Heart right ventricle (tissue), 16 donors: ENCODE results near the gene ADCY5. TPM values are rescaled to one million over a fixed set of nuclear protein-coding genes. Genes with fewer than 3 reads are reported as not detected.

Experiments
- ATAC-seq, 8 donors: fragments of 200-7000 bp; cut with Tn5 transposase; one replicate each; pipeline ENCODE4 v1.9.1; 2020; ENCODE audit warnings: mild to moderate bottlenecking in 8 of 8, moderate library complexity in 8 of 8, moderate number of reproducible peaks in 1 of 8
- DNase-seq, 2 donors: peaks; one replicate each; pipeline ENCODE4 v3.0.0-alpha.2; 2020
- H3K27ac ChIP-seq, 10 donors: fragments of 200-600 bp; sonication (generic) in 2 of 10; one replicate each; pipeline versions ENCODE4 v1.5.0 to v1.8.0; 2020 to 2022; ENCODE audit warnings: mild to moderate bottlenecking in 3 of 10
- H3K27me3 ChIP-seq, 7 donors: fragments of 200-600 bp; one replicate each; pipeline ENCODE4 v1.8.0; 2021 to 2022; ENCODE audit warnings: mild to moderate bottlenecking in 2 of 7
- H3K36me3 ChIP-seq, 9 donors: fragments of 200-600 bp; sonication (generic) in 1 of 9; one replicate each; pipeline versions ENCODE4 v1.5.0 to v1.8.0; 2020 to 2022; ENCODE audit warnings: mild to moderate bottlenecking in 2 of 9
- H3K4me1 ChIP-seq, 9 donors: fragments of 200-600 bp; sonication (generic) in 1 of 9; one replicate each; pipeline versions ENCODE4 v1.5.0 to v1.8.0; 2020 to 2022; ENCODE audit warnings: mild to moderate bottlenecking in 4 of 9
- H3K4me3 ChIP-seq, 10 donors: fragments of 200-600 bp; sonication (generic) in 2 of 10; one replicate each; pipeline versions ENCODE4 v1.5.0 to v1.8.0; 2020 to 2022; ENCODE audit warnings: mild to moderate bottlenecking in 7 of 10, moderate library complexity in 2 of 10
- H3K9me3 ChIP-seq, 11 donors: fragments of 200-600 bp in 10 of 11; sonication (generic) in 2 of 11; one replicate each; pipeline versions ENCODE4 v1.5.0 to v1.8.0; 2013 to 2022; ENCODE audit warnings: mild to moderate bottlenecking in 2 of 11, control low read depth in 1 of 11, moderate library complexity in 1 of 11
- WGBS, 2 donors: extraction: QIAGEN DNeasy Blood & Tissue Kit; methylation state at CpG; one replicate each; pipeline ENCODE4 v1.1.7; 2013; ENCODE audit warnings: inconsistent platforms in 1 of 2; 5-methylcytosine and 5-hydroxymethylcytosine counted together
- intact Hi-C, 10 donors: fragments of 100-400 bp; cut with DNase I; formaldehyde crosslinking; loops; one replicate each; pipeline versions ENCODE4 v1.11.1 to v1.14.2; 2022
- polyA plus RNA-seq, 2 donors: library from polyadenylated mRNA; stranded (reverse); fragments of 200-250 nt; gene quantifications; one replicate each; pipeline ENCODE4 v1.2.3, GENCODE V29; 2013
- total RNA-seq, 10 donors: library from RNA; stranded (reverse); fragmentation: NEBNext Ultra II Directional in 3 of 10; extraction: Animal tissue kit (Norgen Biotek cat#: 25700) in 3 of 10; gene quantifications; one replicate each; pipeline versions ENCODE4 v1.2.1 to v1.2.4, GENCODE V29; 2021 to 2023
- TF ChIP-seq, protein P1 (sequence below), 9 donors: fragments of 200-600 bp; sonication (generic) in 2 of 9; IDR thresholded peaks; one replicate each; pipeline versions ENCODE4 v1.5.0 to v1.8.0; 2021 to 2022; ENCODE audit warnings: antibody characterized with exemption in 9 of 9, mild to moderate bottlenecking in 5 of 9, moderate library complexity in 1 of 9
- donor health status: Arrhythmogenic right ventricular cardiomyopathy.
- donor health status: ischemic (EF 13 %, LVEDD 7.1; RV severe dilation, severe dysfunction).
- donor health status: healthy with polysubstance abuse.
- donor health status: DM: no; HTN: yes; CAD: no.
- donor health status: DM: no; HTN: no; CAD: no.
- donor health status: ischemic (EF 25% LVEDD 6.9; RV normal size, moderate dysfunction).
- donor health status: ischemic (EF 25% LVEDD 5.7; RV mildly dilated, moderate dysfunction).
- donor health status: healthy.
- donor health status: DM: yes; HTN: yes; CAD: no.
- donor health status: Ischemic cardiomyopathy.
- donor health status: ischemic (EF 35%, LVEDD 5.7; RV mildly dilated, moderate dysfunction).
- donor health status: nonischemic (EF 11% LVEDD 7.7; RV severe dilation, severe dysfunction).
- donor health status: DM: yes; HTN: yes; CAD: no.
- donor health status: PGD.
- donor health status: ischemic (EF 29% LVEDD 5.4; RV normal size, mild dysfunction).
- donor health status: nonischemic (EF 23%, LVEDD 6.1; RV moderate dilation, normal function).

The ADCY5 gene
- total and polyA plus RNA-seq, 12 donors, result 37.2 to 245 (median 198) TPM

DNA sequence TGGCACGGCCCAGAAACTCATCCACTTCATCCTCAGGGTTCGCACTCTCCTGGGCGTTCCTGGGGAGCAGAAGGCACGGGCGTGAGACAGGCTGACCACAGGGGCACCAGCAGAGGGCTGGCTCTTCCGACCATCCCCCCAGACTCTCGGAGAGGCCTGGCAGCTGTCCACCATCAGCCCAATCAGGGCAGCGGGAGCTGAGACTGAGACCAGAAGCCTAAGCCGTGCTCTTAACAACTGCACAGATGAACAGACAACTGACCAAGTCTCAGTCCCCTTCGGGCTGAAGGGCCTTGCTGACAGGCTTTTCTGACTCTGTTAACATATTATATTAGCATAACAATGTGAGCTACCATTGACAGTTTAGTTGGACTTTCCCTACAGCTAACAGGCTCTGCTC is 129.1 kb downstream of the ADCY5 start:
- Histone ChIP-seq H3K9me3 (no peaks in the 10 kb centered on the region), H3K36me3 (peaks cover 0 to 87% (median 3%) of the 10 kb centered on the region in 9 donors), H3K27ac (peak overlapping the region in 7 of 10 donors; percentile 18 to 67 (median 39)), H3K4me1 (peaks cover 0 to 52% (median 9%) of the 10 kb centered on the region in 9 donors), H3K4me3 (no peak overlapping the region), H3K27me3 (peaks cover 0 to 2% (median 0%) of the 10 kb centered on the region in 7 donors)
- DNase-seq (no peak), ATAC-seq (peak in 5 of 8 donors; percentile 16 to 36 (median 23))
- TF ChIP-seq, protein P1, sequence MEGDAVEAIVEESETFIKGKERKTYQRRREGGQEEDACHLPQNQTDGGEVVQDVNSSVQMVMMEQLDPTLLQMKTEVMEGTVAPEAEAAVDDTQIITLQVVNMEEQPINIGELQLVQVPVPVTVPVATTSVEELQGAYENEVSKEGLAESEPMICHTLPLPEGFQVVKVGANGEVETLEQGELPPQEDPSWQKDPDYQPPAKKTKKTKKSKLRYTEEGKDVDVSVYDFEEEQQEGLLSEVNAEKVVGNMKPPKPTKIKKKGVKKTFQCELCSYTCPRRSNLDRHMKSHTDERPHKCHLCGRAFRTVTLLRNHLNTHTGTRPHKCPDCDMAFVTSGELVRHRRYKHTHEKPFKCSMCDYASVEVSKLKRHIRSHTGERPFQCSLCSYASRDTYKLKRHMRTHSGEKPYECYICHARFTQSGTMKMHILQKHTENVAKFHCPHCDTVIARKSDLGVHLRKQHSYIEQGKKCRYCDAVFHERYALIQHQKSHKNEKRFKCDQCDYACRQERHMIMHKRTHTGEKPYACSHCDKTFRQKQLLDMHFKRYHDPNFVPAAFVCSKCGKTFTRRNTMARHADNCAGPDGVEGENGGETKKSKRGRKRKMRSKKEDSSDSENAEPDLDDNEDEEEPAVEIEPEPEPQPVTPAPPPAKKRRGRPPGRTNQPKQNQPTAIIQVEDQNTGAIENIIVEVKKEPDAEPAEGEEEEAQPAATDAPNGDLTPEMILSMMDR (IDR thresholded peaks at IDR 0.05), result no peak
- 27 to 39% methylated on average over 10 of the region's 10 CpGs for WGBS, 2 donors
- intact Hi-C loops, result no loop called here

DNA sequence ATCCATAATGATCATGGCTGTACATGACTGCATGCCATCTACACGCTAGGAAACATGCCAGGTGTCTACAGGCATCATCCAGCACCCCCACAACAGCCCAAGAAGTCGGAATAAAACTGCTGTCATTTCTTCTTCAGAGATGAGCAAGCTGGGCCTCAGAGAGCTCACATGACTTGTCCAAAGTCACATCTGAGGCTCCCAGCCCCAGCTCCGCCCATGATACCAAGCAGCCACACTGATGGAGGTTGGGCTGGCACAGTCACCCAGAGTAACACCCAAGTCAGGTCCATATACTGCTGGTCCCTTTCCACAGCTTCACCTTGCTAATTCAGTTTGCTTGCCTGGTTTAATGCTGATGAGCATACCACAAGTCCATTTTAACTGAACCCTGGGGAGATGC is 130.5 kb downstream of the ADCY5 start:
- intact Hi-C loops, result no loop called here
- Histone ChIP-seq H3K27ac (peak overlapping the region in 1 of 10 donors; percentile 26), H3K4me3 (no peak overlapping the region), H3K4me1 (peaks cover 4 to 61% (median 12%) of the 10 kb centered on the region in 9 donors), H3K9me3 (no peaks in the 10 kb centered on the region), H3K36me3 (peaks cover 0 to 88% (median 3%) of the 10 kb centered on the region in 9 donors), H3K27me3 (peaks cover 0 to 12% (median 0%) of the 10 kb centered on the region in 7 donors)
- WGBS, 2 donors, result 68 to 84% methylated on average over 3 of the region's 3 CpGs
- no peak for DNase-seq
- TF ChIP-seq, protein P1 (IDR thresholded peaks at IDR 0.05), result no peak
- ATAC-seq, result no peak

DNA sequence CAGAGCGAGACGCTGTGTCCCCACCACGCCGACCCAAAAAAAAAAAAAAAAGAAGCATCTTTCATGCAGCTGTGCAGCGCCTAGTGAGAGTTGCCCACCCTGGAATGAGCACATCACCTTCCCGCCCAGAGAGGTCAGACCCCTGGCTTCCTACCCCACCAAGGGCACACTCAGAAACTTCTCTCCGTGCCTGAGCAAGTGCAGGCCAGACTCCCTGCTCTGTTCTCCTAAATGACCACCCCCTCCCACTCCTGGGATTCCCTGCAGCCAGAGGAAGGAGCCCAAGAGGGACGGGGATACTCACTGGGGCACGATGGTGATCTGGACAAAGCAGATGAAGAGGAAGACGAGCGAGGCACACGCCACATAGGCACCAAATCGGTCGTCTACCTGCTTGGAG is 131.2 kb downstream of the ADCY5 start:
- ATAC-seq, result no peak
- WGBS, 2 donors, result 89 to 91% methylated on average over 14 of the region's 14 CpGs
- DNase-seq, result no peak
- TF ChIP-seq, protein P1 (IDR thresholded peaks at IDR 0.05), result no peak
- H3K4me3 ChIP-seq, result no peak overlapping the region
- no peaks in the 10 kb centered on the region for H3K9me3 ChIP-seq
- peaks cover 4 to 61% (median 13%) of the 10 kb centered on the region in 9 donors for H3K4me1 ChIP-seq
- intact Hi-C loops, result no loop called here
- H3K27ac ChIP-seq, result no peak overlapping the region
- peaks cover 0 to 85% (median 3%) of the 10 kb centered on the region in 9 donors for H3K36me3 ChIP-seq
- H3K27me3 ChIP-seq, result peaks cover 0 to 12% (median 0%) of the 10 kb centered on the region in 7 donors

DNA sequence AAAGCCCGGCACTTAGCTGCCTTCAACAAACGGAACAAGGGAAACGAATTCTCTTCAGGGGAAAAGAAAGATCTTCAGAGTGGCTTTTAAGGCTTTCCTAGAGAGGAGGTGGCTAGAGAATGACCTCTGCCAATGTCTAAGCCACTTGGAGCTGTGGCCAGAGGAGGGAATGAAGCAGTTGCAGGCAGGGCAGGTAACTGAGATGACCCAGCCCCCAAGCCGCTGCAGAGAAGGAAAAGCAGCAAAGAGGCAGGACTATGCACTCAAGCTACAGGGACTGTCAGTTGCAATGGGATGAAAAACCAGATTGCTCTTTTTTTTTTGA is 133.7 kb downstream of the ADCY5 start:
- no peak for ATAC-seq
- no peaks in the 10 kb centered on the region for H3K9me3 ChIP-seq
- intact Hi-C loops, result no loop called here
- TF ChIP-seq, protein P1 (IDR thresholded peaks at IDR 0.05), result no peak
- H3K4me3 ChIP-seq, result no peak overlapping the region
- WGBS, 2 donors, result 54 to 57% methylated on average over 4 of the region's 4 CpGs
- no peak for DNase-seq
- peak overlapping the region in 8 of 10 donors; percentile 21 to 69 (median 49) for H3K27ac ChIP-seq
- H3K27me3 ChIP-seq, result peaks cover 0 to 12% (median 0%) of the 10 kb centered on the region in 7 donors
- H3K4me1 ChIP-seq, result peaks cover 0 to 37% (median 12%) of the 10 kb centered on the region in 9 donors
- H3K36me3 ChIP-seq, result peaks cover 0 to 81% (median 7%) of the 10 kb centered on the region in 9 donors
